Measurements from ENCODE around the gene CACNA2D3.

GRCh38 chr3:54506603-54507002, 384.3 kb downstream of the CACNA2D3 start:
- TF ChIP-seq, protein P1, sequence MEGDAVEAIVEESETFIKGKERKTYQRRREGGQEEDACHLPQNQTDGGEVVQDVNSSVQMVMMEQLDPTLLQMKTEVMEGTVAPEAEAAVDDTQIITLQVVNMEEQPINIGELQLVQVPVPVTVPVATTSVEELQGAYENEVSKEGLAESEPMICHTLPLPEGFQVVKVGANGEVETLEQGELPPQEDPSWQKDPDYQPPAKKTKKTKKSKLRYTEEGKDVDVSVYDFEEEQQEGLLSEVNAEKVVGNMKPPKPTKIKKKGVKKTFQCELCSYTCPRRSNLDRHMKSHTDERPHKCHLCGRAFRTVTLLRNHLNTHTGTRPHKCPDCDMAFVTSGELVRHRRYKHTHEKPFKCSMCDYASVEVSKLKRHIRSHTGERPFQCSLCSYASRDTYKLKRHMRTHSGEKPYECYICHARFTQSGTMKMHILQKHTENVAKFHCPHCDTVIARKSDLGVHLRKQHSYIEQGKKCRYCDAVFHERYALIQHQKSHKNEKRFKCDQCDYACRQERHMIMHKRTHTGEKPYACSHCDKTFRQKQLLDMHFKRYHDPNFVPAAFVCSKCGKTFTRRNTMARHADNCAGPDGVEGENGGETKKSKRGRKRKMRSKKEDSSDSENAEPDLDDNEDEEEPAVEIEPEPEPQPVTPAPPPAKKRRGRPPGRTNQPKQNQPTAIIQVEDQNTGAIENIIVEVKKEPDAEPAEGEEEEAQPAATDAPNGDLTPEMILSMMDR (conservative IDR thresholded peaks at IDR 0.05 in 1 of 2, IDR thresholded peaks at IDR 0.05 in 1 of 2; ENCODE audit: extremely low read depth in 1 of 2, insufficient read depth in 1 of 2, low read depth in 1 of 2, low read length in 2 of 2) = no peak
- no peak for TF ChIP-seq EZH2 (IDR thresholded peaks at IDR 0.05; ENCODE audit: borderline replicate concordance, low read length)
